Panc1 (cell line): Measurements from ENCODE around the gene FRS2. TPM values are rescaled to one million over a fixed set of nuclear protein-coding genes. Genes with fewer than 3 reads are reported as not detected.

Experiments used
- ATAC-seq: fragments of 200-7000 bp; cut with Tn5 transposase; 2 replicates; pipeline ENCODE4 v1.9.1; 2020; ENCODE audit warnings: mild to moderate bottlenecking, moderate library complexity
- BruUV-seq: library from RNA; stranded (reverse); fragments of 400-500 nt; replicated peaks from 2 replicates; lab custom pipeline; 2021; lab: Mats Ljungman, UMichigan
- CTCF ChIA-PET: fragments of 300-600 bp; sonication (Branson Sonifier 250); formaldehyde crosslinking; loops from one replicate; lab custom pipeline; 2022; ENCODE audit warnings: antibody characterized with exemption; lab: Charles Lee
- POLR2A ChIA-PET: fragments of 300-600 bp; sonication (Branson Sonifier 250); formaldehyde crosslinking; loops from one replicate; lab custom pipeline; 2022; ENCODE audit warnings: antibody characterized with exemption; lab: Charles Lee
- DNase-seq: peaks from one replicate; pipeline ENCODE4 v3.0.0-alpha.2; 2010; ENCODE audit warnings: low read depth, low spot score
- H3K27ac ChIP-seq: 2 replicates; pipeline ENCODE4 v1.5.1; 2011; ENCODE audit warnings: mild to moderate bottlenecking, low read length, inconsistent platforms
- H3K27me3 ChIP-seq: fragments of 200-500 bp; sonication (Bioruptor generic); 2 replicates; pipeline ENCODE4 v1.6.0; 2014; ENCODE audit warnings: low read length, inconsistent platforms; ENCODE audit not compliant: control insufficient read depth, insufficient read depth
- H3K36me3 ChIP-seq: fragments of 200-500 bp; sonication (Bioruptor generic); 2 replicates; pipeline ENCODE4 v1.5.1; 2014; ENCODE audit warnings: inconsistent platforms, mild to moderate bottlenecking, low read length, moderate library complexity; ENCODE audit not compliant: control insufficient read depth, insufficient read depth
- H3K4me1 ChIP-seq: 2 replicates; pipeline ENCODE4 v1.5.1; 2011; ENCODE audit warnings: inconsistent platforms, mild to moderate bottlenecking, low read length, moderate library complexity; ENCODE audit not compliant: control insufficient read depth, insufficient read depth
- H3K4me3 ChIP-seq, 2 experiments: 2 replicates each; pipeline ENCODE4 v1.5.1; 2011 to 2012; ENCODE audit warnings: low read depth in 2 of 2, low read length in 2 of 2, mild to moderate bottlenecking in 2 of 2, inconsistent platforms in 1 of 2, moderate library complexity in 1 of 2
- H3K9me3 ChIP-seq: fragments of 200-500 bp; sonication (Bioruptor generic); 2 replicates; pipeline ENCODE4 v1.5.1; 2014; ENCODE audit warnings: low read depth, mild to moderate bottlenecking, inconsistent platforms, low read length, moderate library complexity; ENCODE audit not compliant: control insufficient read depth, insufficient read depth
- CTCF ChIP-seq: fragments of 450-650 bp; IDR thresholded peaks from 2 replicates; pipeline ENCODE4 v1.5.1; 2017; ENCODE audit warnings: mild to moderate bottlenecking
- POLR2AphosphoS5 ChIP-seq: IDR thresholded peaks from 2 replicates; pipeline ENCODE4 v1.6.1; 2012; ENCODE audit warnings: mild to moderate bottlenecking, low read depth, low read length, moderate library complexity
- REST ChIP-seq, 2 experiments: IDR thresholded peaks; 2 replicates each; pipeline ENCODE4 v1.6.1; 2011 to 2012; ENCODE audit warnings: low read depth in 2 of 2, control low read depth in 1 of 2, low read length in 1 of 2, mild to moderate bottlenecking in 1 of 2, moderate library complexity in 1 of 2; ENCODE audit not compliant: insufficient read depth in 1 of 2
- SIN3A ChIP-seq: IDR thresholded peaks from 2 replicates; pipeline ENCODE4 v1.6.1; 2012; ENCODE audit warnings: low read depth, mild to moderate bottlenecking, low read length, moderate library complexity, borderline replicate concordance; ENCODE audit not compliant: insufficient read depth
- TCF7L2 ChIP-seq: IDR thresholded peaks from 2 replicates; pipeline ENCODE4 v1.6.1; 2011; ENCODE audit warnings: mild to moderate bottlenecking, low read depth, low read length, inconsistent platforms
- in situ Hi-C: cut with HindIII; loops from 2 replicates; pipeline ENCODE4 v1.10.0; 2016; ENCODE audit warnings: low sequenced_read_pairs, low pct_unique_long_range_greater_than_20kb
- intact Hi-C: fragments of 100-400 bp; cut with micrococcal nuclease; formaldehyde crosslinking; loops from one replicate; pipeline ENCODE4 v1.10.0; 2022; ENCODE audit not compliant: unreplicated experiment
- total RNA-seq: library from RNA; stranded (reverse); gene quantifications from one replicate; pipeline ENCODE4 v1.2.1, GENCODE V29; 2021; ENCODE audit not compliant: unreplicated experiment

The FRS2 gene
- total RNA-seq, 1 experiment from 2014 or later = 26.6 TPM

- DNase-seq (no peak), ATAC-seq (no peak)
- Histone ChIP-seq H3K27me3 (no peaks in the 10 kb centered on the region), H3K4me3 (no peak overlapping the region), H3K4me1 (no peaks in the 10 kb centered on the region), H3K27ac (no peak overlapping the region), H3K9me3 (no peaks in the 10 kb centered on the region), H3K36me3 (no peaks in the 10 kb centered on the region)
- TF ChIP-seq REST (IDR thresholded peaks at IDR 0.05; ENCODE audit: insufficient read depth in 1 of 2, low read depth in 2 of 2, low read length in 1 of 2) = no peak
- no peak for TF ChIP-seq SIN3A
- no peak for TF ChIP-seq POLR2AphosphoS5
- no peak for TF ChIP-seq TCF7L2
- TF ChIP-seq CTCF = no peak
- CTCF ChIA-PET = no interaction called here
- intact Hi-C loops (no loop called here), in situ Hi-C loops (no loop called here)
- POLR2A ChIA-PET = interaction anchor here (0.6 kb wide), 1 partner anchor 101 kb away, joined by 5 read pairs; no protein-coding TSS in a partner anchor
- no TSS peak for BruUV-seq
Measured at GRCh38 chr12:69563166-69563762, 93.1 kb downstream of the FRS2 start.

GRCh38 chr12:69566603-69567002, 96.4 kb downstream of the FRS2 start:
- BruUV-seq = no TSS peak
- TF ChIP-seq TCF7L2 (no peak), CTCF (peak; percentile 34), REST (IDR thresholded peaks at IDR 0.05; ENCODE audit: insufficient read depth in 1 of 2, low read depth in 2 of 2, low read length in 1 of 2) (no peak)

More at GRCh38 chr12:69566603-69567002, 96.4 kb downstream of the FRS2 start:
- Histone ChIP-seq H3K9me3 (no peaks in the 10 kb centered on the region), H3K27ac (no peak overlapping the region), H3K4me1 (no peaks in the 10 kb centered on the region), H3K36me3 (peaks cover 5% of the 10 kb centered on the region; the same call in 1 of the 2 replicates), H3K27me3 (no peaks in the 10 kb centered on the region), H3K4me3 (no peak overlapping the region)
- CTCF ChIA-PET = interaction anchor here (0.5 kb wide), 1 partner anchor 68 kb away, joined by 6 read pairs; no protein-coding TSS in a partner anchor
- DNase-seq (no peak), ATAC-seq (no peak)
- intact Hi-C loops = no loop called here
- POLR2A ChIA-PET = interaction anchor here (0.5 kb wide), 1 partner anchor 209 kb away, joined by 11 read pairs; no protein-coding TSS in a partner anchor
- in situ Hi-C loops = no loop called here
